ENCODE measurements around the gene CSF2RB. TPM values are rescaled to one million over a fixed set of nuclear protein-coding genes. Genes with fewer than 3 reads are reported as not detected.

Gene CSF2RB
- total and polyA plus RNA-seq, 2 donors (not counting 3 experiments of a cell fraction or from before 2014, with no cell fraction given), result 20.6 to 68.2 TPM

Other genes with a start within 250 kb of the CSF2RB start
- not detected in 2 replicates for gene CACNG2, start 209.9 kb upstream of the CSF2RB start, total RNA-seq
- not detected in 2 replicates for gene CACNG2, start 209.9 kb upstream of the CSF2RB start, polyA plus RNA-seq
- gene IFT27, start 137.5 kb upstream of the CSF2RB start, total RNA-seq, result 30.5 and 33.7 TPM in 2 replicates
- 28.2 and 29.9 TPM in 2 replicates for gene IFT27, start 137.5 kb upstream of the CSF2RB start, polyA plus RNA-seq
- not detected in 2 replicates for gene PVALB, start 96.6 kb upstream of the CSF2RB start, total RNA-seq
- not detected in 2 replicates for gene PVALB, start 96.6 kb upstream of the CSF2RB start, polyA plus RNA-seq
- gene NCF4, start 52.6 kb upstream of the CSF2RB start, total RNA-seq, result not detected in 2 replicates
- gene NCF4, start 52.6 kb upstream of the CSF2RB start, polyA plus RNA-seq, result 0.07 and 0.13 TPM in 2 replicates
- 38.0 and 39.2 TPM in 2 replicates for gene TST, start 105.8 kb downstream of the CSF2RB start, total RNA-seq
- 95.1 and 116 TPM in 2 replicates for gene TST, start 105.8 kb downstream of the CSF2RB start, polyA plus RNA-seq
- 87.3 and 93.2 TPM in 2 replicates for gene MPST, start 106.1 kb downstream of the CSF2RB start, total RNA-seq
- gene MPST, start 106.1 kb downstream of the CSF2RB start, polyA plus RNA-seq, result 124 and 185 TPM in 2 replicates
- gene KCTD17, start 138.1 kb downstream of the CSF2RB start, total RNA-seq, result 48.0 and 59.2 TPM in 2 replicates
- 73.0 and 77.9 TPM in 2 replicates for gene KCTD17, start 138.1 kb downstream of the CSF2RB start, polyA plus RNA-seq
- not detected in 2 replicates for gene TMPRSS6, start 196.1 kb downstream of the CSF2RB start, total RNA-seq
- gene TMPRSS6, start 196.1 kb downstream of the CSF2RB start, polyA plus RNA-seq, result not detected in 2 replicates
- gene IL2RB, start 236.3 kb downstream of the CSF2RB start, total RNA-seq, result not detected in 2 replicates
- gene IL2RB, start 236.3 kb downstream of the CSF2RB start, polyA plus RNA-seq, result 0.01 and 0.10 TPM in 2 replicates